Fibroblast of lung (primary cell): ENCODE results near the gene COX14. TPM values are rescaled to one million over a fixed set of nuclear protein-coding genes. Genes with fewer than 3 reads are reported as not detected.

Experiments used
- DNase-seq, 2 donors: peaks; one replicate each; pipeline versions ENCODE4 v3.0.0 to v3.0.0-alpha.2; 2010; ENCODE audit warnings: low read depth in 2 of 2
- H2AFZ ChIP-seq: 2 replicates; pipeline ENCODE4 v1.5.1; 2012; ENCODE audit warnings: low read length, control low read depth, inconsistent platforms
- H3K27ac ChIP-seq: 2 replicates; pipeline ENCODE4 v1.5.1; 2011; ENCODE audit warnings: low read length, control low read depth; ENCODE audit not compliant: insufficient read depth
- H3K27me3 ChIP-seq: 2 replicates; pipeline ENCODE4 v1.5.1; 2011; ENCODE audit warnings: mild to moderate bottlenecking, low read length; ENCODE audit not compliant: control insufficient read depth, insufficient read depth
- H3K36me3 ChIP-seq: 2 replicates; pipeline ENCODE4 v1.5.1; 2011; ENCODE audit warnings: low read length; ENCODE audit not compliant: control insufficient read depth, insufficient read depth
- H3K4me1 ChIP-seq: 2 replicates; pipeline ENCODE4 v1.5.1; 2011; ENCODE audit warnings: low read length; ENCODE audit not compliant: control insufficient read depth, insufficient read depth; ENCODE audit errors: extremely low read depth
- H3K4me2 ChIP-seq: 2 replicates; pipeline ENCODE4 v1.5.1; 2011; ENCODE audit warnings: low read length, control low read depth; ENCODE audit not compliant: insufficient read depth; ENCODE audit errors: extremely low read depth
- H3K4me3 ChIP-seq, 4 experiments: fragments of 200-600 bp in 1 of 4; sonication (generic) in 1 of 4; replicated peaks in 1 of 4; 2 replicates each; pipeline ENCODE4 v1.5.1; 2011 to 2016; ENCODE audit warnings: low read length in 4 of 4, low read depth in 3 of 4, mild to moderate bottlenecking in 3 of 4, control low read depth in 2 of 4, inconsistent platforms in 1 of 4, mixed read lengths in 1 of 4; ENCODE audit not compliant: insufficient read depth in 1 of 4; ENCODE audit errors: control extremely low read depth in 1 of 4
- H3K79me2 ChIP-seq: 2 replicates; pipeline ENCODE4 v1.5.1; 2012; ENCODE audit warnings: mild to moderate bottlenecking, low read length, inconsistent platforms; ENCODE audit not compliant: control insufficient read depth, insufficient read depth
- H3K9ac ChIP-seq: 2 replicates; pipeline ENCODE4 v1.5.1; 2011; ENCODE audit warnings: mild to moderate bottlenecking, low read length, control low read depth; ENCODE audit not compliant: insufficient read depth
- H3K9me3 ChIP-seq: 2 replicates; pipeline ENCODE4 v1.5.1; 2012; ENCODE audit warnings: low read depth, low read length; ENCODE audit not compliant: control insufficient read depth, insufficient read depth
- H4K20me1 ChIP-seq: 2 replicates; pipeline ENCODE4 v1.5.1; 2011; ENCODE audit warnings: low read length; ENCODE audit not compliant: control insufficient read depth, insufficient read depth; ENCODE audit errors: extremely low read depth
- CTCF ChIP-seq, 2 donors: IDR thresholded peaks in 1 of 2; conservative IDR thresholded peaks in 1 of 2; 1 replicate in 1 of 2; 2 replicates in 1 of 2; pipeline ENCODE4 v1.5.1; 2011 to 2012; ENCODE audit warnings: low read length in 2 of 2, control low read depth in 1 of 2, inconsistent platforms in 1 of 2, low read depth in 1 of 2, mild to moderate bottlenecking in 1 of 2
- EZH2 ChIP-seq: IDR thresholded peaks from 2 replicates; pipeline ENCODE4 v1.5.1; 2012; ENCODE audit warnings: low read length, control low read depth, mild to moderate bottlenecking; ENCODE audit errors: missing control alignments
- polyA plus RNA-seq, 2 donors: library from polyadenylated mRNA; depleted of rRNA in 1 of 2; stranded (reverse) in 1 of 2; unstranded in 1 of 2; fragments of >200 nt; gene quantifications; 2 replicates each; pipeline ENCODE4 v1.2.1, GENCODE V29; 2011 to 2012; ENCODE audit warnings: missing spikeins in 1 of 2
- total RNA-seq: library from RNA; depleted of rRNA; stranded (reverse); fragments of >200 nt; gene quantifications from 2 replicates; pipeline ENCODE4 v1.2.1, GENCODE V29; 2014

Gene COX14
- total and polyA plus RNA-seq, 2 donors (not counting 1 experiment from before 2014, with no cell fraction given): 55.3 to 57.1 TPM

- Histone ChIP-seq H3K79me2 (no peaks in the 10 kb centered on the region), H2AFZ (no peak overlapping the region), H3K36me3 (peaks cover 12% of the 10 kb centered on the region), H3K27ac (no peak overlapping the region), H4K20me1 (no peaks in the 10 kb centered on the region), H3K4me2 (no peak overlapping the region), H3K27me3 (peaks cover 2% of the 10 kb centered on the region), H3K9me3 (no peaks in the 10 kb centered on the region), H3K4me3 (no peak overlapping the region), H3K4me1 (peaks cover 5% of the 10 kb centered on the region), H3K9ac (no peak overlapping the region)
- TF ChIP-seq EZH2: no peak
- TF ChIP-seq CTCF (conservative IDR thresholded peaks at IDR 0.05 in 1 of 2, IDR thresholded peaks at IDR 0.05 in 1 of 2; ENCODE audit: low read depth in 1 of 2, low read length in 2 of 2): no peak
- DNase-seq: no peak
These were observed 9.9 kb upstream of the COX14 start for GRCh38 chr12:50102131-50102531.

- no peak overlapping the region for H3K9ac ChIP-seq
- no peaks in the 10 kb centered on the region for H4K20me1 ChIP-seq
- H3K4me2 ChIP-seq: no peak overlapping the region
- no peak for TF ChIP-seq CTCF (conservative IDR thresholded peaks at IDR 0.05 in 1 of 2, IDR thresholded peaks at IDR 0.05 in 1 of 2; ENCODE audit: low read depth in 1 of 2, low read length in 2 of 2)
- TF ChIP-seq EZH2: no peak
- DNase-seq: no peak
- H3K4me1 ChIP-seq: peaks cover 5% of the 10 kb centered on the region
- no peak overlapping the region for H3K27ac ChIP-seq
- H3K36me3 ChIP-seq: peaks cover 12% of the 10 kb centered on the region
- H3K4me3 ChIP-seq: no peak overlapping the region
- H3K27me3 ChIP-seq: peaks cover 2% of the 10 kb centered on the region
- H3K9me3 ChIP-seq: no peaks in the 10 kb centered on the region
- H2AFZ ChIP-seq: no peak overlapping the region
- no peaks in the 10 kb centered on the region for H3K79me2 ChIP-seq
These were observed 9.3 kb upstream of the COX14 start for GRCh38 chr12:50102646-50103309.

GRCh38 chr12:50103351-50103750 lies 8.7 kb upstream of the COX14 start:
- H3K27ac ChIP-seq: no peak overlapping the region
- H4K20me1 ChIP-seq: no peaks in the 10 kb centered on the region
- peaks cover 5% of the 10 kb centered on the region for H3K4me1 ChIP-seq
- peaks cover 12% of the 10 kb centered on the region for H3K36me3 ChIP-seq
- no peak overlapping the region for H3K9ac ChIP-seq
- no peak overlapping the region for H3K4me3 ChIP-seq
- no peak overlapping the region for H2AFZ ChIP-seq
- H3K79me2 ChIP-seq: no peaks in the 10 kb centered on the region
- H3K9me3 ChIP-seq: no peaks in the 10 kb centered on the region
- peaks cover 2% of the 10 kb centered on the region for H3K27me3 ChIP-seq
- no peak for DNase-seq
- no peak overlapping the region for H3K4me2 ChIP-seq
- TF ChIP-seq CTCF (conservative IDR thresholded peaks at IDR 0.05 in 1 of 2, IDR thresholded peaks at IDR 0.05 in 1 of 2; ENCODE audit: low read depth in 1 of 2, low read length in 2 of 2): no peak
- TF ChIP-seq EZH2: no peak
